ENCODE results near the gene TMPRSS7.
A peak's percentile ranks its signal among the peaks of the same experiment; 100 is the strongest.

TMPRSS7 gene

DNA sequence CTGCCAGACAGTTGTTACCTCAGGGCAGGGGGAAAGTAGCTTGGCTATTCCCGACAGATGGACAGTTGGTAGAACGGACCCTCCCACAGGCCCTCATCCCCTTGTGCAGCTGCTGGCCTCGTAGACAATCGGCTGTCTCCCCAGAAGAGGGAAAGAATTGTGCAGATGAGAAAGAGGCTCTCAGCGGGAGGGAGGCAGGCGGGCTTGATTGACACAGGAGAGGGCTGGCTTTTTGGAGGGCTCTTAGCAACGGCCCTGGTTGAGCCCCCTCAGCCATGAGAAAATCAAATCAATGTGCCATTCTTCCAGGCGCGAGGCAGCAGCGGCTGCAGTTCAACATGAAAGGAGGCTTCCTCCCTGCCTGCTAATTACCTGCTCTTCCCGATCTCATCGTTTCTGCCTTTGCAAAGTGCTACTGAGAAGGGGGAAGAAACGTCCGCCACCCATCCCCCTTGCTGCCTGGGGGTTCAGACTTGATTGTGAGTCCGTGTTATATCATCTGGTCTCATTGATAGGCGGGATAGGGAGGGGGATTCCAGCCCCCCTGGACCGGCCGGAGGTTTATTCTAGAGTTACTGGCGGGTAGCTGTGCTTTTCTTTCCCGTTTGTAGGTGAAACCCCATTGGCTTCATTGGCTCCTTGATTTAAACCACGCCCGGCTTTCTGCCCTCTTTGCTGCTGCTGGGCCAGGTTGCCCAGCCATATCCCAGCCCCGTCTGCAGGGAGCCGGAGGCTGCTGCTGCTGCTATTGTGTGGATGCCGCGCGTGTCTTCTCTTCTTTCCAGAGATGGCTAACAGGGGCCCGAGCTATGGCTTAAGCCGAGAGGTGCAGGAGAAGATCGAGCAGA, 35.7 kb upstream of the TMPRSS7 start, which contains the start of gene TAGLN3:
TAGLN3 (plus strand) TSS at position 287 of the 848 bp plus-strand sequence; CDS start at position 788, 501 bp downstream.
- Histone ChIP-seq H3K4me3 (ENCODE audit: low read depth, low read length) (peak within 1 kb of the TSS; percentile 50), H3K27ac (no peak within 1 kb of the TSS), H3K9me3 (ENCODE audit: control insufficient read depth, low read length) (no peaks in the 10 kb centered on the region), H3K9ac (no peak within 1 kb of the TSS), H3K4me1 (no peaks in the 10 kb centered on the region), H3K36me3 (ENCODE audit: control insufficient read depth, insufficient read depth, low read length) (no peaks in the 10 kb centered on the region), H3K27me3 (ENCODE audit: control insufficient read depth, insufficient read depth, low read length) (no peaks in the 10 kb centered on the region), H3K79me2 (no peaks in the 10 kb centered on the region), H3K4me2 (ENCODE audit: low read length) (peak within 1 kb of the TSS; percentile 93), H2AFZ (peak within 1 kb of the TSS; percentile 87)
- TF ChIP-seq, protein P1, sequence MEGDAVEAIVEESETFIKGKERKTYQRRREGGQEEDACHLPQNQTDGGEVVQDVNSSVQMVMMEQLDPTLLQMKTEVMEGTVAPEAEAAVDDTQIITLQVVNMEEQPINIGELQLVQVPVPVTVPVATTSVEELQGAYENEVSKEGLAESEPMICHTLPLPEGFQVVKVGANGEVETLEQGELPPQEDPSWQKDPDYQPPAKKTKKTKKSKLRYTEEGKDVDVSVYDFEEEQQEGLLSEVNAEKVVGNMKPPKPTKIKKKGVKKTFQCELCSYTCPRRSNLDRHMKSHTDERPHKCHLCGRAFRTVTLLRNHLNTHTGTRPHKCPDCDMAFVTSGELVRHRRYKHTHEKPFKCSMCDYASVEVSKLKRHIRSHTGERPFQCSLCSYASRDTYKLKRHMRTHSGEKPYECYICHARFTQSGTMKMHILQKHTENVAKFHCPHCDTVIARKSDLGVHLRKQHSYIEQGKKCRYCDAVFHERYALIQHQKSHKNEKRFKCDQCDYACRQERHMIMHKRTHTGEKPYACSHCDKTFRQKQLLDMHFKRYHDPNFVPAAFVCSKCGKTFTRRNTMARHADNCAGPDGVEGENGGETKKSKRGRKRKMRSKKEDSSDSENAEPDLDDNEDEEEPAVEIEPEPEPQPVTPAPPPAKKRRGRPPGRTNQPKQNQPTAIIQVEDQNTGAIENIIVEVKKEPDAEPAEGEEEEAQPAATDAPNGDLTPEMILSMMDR (IDR thresholded peaks at IDR 0.05), result no peak

DNA sequence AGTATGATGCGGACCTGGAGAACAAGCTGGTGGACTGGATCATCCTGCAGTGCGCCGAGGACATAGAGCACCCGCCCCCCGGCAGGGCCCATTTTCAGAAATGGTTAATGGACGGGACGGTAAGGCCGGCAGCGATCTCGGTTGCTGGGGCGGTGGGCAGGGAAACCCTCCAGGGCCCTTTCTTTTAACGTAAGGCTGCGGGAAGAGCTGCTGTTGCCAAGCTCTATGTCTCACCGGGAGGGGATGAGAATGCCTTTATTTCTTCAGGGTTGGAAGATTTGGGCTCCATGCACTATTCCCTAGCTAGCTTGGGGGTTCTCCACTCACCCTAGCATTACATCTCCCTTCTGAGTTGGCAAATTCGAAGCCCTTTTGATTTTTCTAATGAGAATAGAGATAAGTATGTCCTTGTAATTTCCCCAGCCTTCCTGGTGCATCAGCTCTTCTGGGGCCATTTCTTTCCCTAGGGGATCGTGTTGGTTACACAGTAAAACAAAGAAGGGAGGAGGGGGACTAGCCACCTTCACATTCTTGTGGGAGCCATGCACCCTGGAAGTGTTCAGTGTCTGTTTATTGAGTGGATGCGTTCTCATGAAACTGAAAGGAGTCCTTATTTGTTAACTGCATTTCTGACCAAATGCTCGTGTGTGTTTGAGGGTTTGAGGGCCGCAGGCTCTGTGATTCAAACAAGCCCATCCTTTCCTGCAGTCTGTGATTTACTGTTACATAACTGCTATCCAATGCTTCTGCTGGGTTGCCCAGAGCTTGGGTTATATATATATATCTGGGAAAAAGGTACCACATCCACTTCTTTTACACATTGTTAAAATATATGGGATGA, 34.8 kb upstream of the TMPRSS7 start:
- no peaks in the 10 kb centered on the region for H3K4me1 ChIP-seq
- no peak overlapping the region for H3K27ac ChIP-seq
- H3K36me3 ChIP-seq (ENCODE audit: control insufficient read depth, insufficient read depth, low read length), result no peaks in the 10 kb centered on the region
- H3K9ac ChIP-seq, result no peak overlapping the region
- H3K27me3 ChIP-seq (ENCODE audit: control insufficient read depth, insufficient read depth, low read length), result no peaks in the 10 kb centered on the region
- H3K9me3 ChIP-seq (ENCODE audit: control insufficient read depth, low read length), result no peaks in the 10 kb centered on the region
- H3K4me3 ChIP-seq (ENCODE audit: low read depth, low read length), result peak overlapping the region; percentile 50
- TF ChIP-seq, protein P1 (IDR thresholded peaks at IDR 0.05), result no peak
- peak overlapping the region; percentile 87 for H2AFZ ChIP-seq
- H3K4me2 ChIP-seq (ENCODE audit: low read length), result peak overlapping the region; percentile 93
- no peaks in the 10 kb centered on the region for H3K79me2 ChIP-seq

- H3K27ac ChIP-seq, result no peak overlapping the region
- H3K27me3 ChIP-seq (ENCODE audit: control insufficient read depth, insufficient read depth, low read length), result no peaks in the 10 kb centered on the region
- H3K36me3 ChIP-seq (ENCODE audit: control insufficient read depth, insufficient read depth, low read length), result no peaks in the 10 kb centered on the region
- no peak overlapping the region for H3K4me3 ChIP-seq (ENCODE audit: low read depth, low read length)
- H3K79me2 ChIP-seq, result no peaks in the 10 kb centered on the region
- no peaks in the 10 kb centered on the region for H3K4me1 ChIP-seq
- H3K9me3 ChIP-seq (ENCODE audit: control insufficient read depth, low read length), result no peaks in the 10 kb centered on the region
- no peak overlapping the region for H3K9ac ChIP-seq
- TF ChIP-seq, protein P1 (IDR thresholded peaks at IDR 0.05), result no peak
- no peak overlapping the region for H2AFZ ChIP-seq
- no peak overlapping the region for H3K4me2 ChIP-seq (ENCODE audit: low read length)
These were observed 34.2 kb upstream of the TMPRSS7 start for GRCh38 chr3:112000367-112000771.

- TF ChIP-seq, protein P1 (IDR thresholded peaks at IDR 0.05), result no peak
- H3K27me3 ChIP-seq (ENCODE audit: control insufficient read depth, insufficient read depth, low read length), result no peaks in the 10 kb centered on the region
- H3K4me2 ChIP-seq (ENCODE audit: low read length), result no peak overlapping the region
- no peak overlapping the region for H2AFZ ChIP-seq
- H3K9ac ChIP-seq, result no peak overlapping the region
- H3K4me1 ChIP-seq, result no peaks in the 10 kb centered on the region
- H3K36me3 ChIP-seq (ENCODE audit: control insufficient read depth, insufficient read depth, low read length), result no peaks in the 10 kb centered on the region
- no peaks in the 10 kb centered on the region for H3K79me2 ChIP-seq
- no peak overlapping the region for H3K27ac ChIP-seq
- no peak overlapping the region for H3K4me3 ChIP-seq (ENCODE audit: low read depth, low read length)
- H3K9me3 ChIP-seq (ENCODE audit: control insufficient read depth, low read length), result no peaks in the 10 kb centered on the region
These were observed 33.6 kb upstream of the TMPRSS7 start for GRCh38 chr3:112000966-112001365.

All from parathyroid adenoma (tissue), 2 donors.